GM20431 (cell line): ENCODE data around the gene STN1.

ENCODE experiments used
- in situ Hi-C: fragments of 300-500 bp; cut with MseI, MboI; formaldehyde crosslinking; loops from one replicate; pipeline ENCODE4 v1.15.0; 2020; ENCODE audit warnings: low sequenced_read_pairs; ENCODE audit not compliant: unreplicated experiment

Gene STN1

GRCh38 chr10:103896225-103896624 lies 21.8 kb downstream of the STN1 start:
- in situ Hi-C loops: loop anchor here (25.0 kb wide), 1 partner anchor 316 kb away; no protein-coding TSS in a partner anchor

GRCh38 chr10:103895411-103896186 lies 22.4 kb downstream of the STN1 start:
- in situ Hi-C loops: loop anchor here (25.0 kb wide), 1 partner anchor 317 kb away; no protein-coding TSS in a partner anchor

- in situ Hi-C loops: loop anchor here (25.0 kb wide), 1 partner anchor 318 kb away; no protein-coding TSS in a partner anchor
These were observed 23.5 kb downstream of the STN1 start for GRCh38 chr10:103894441-103894864.

- in situ Hi-C loops: loop anchor here (25.0 kb wide), 1 partner anchor 318 kb away; no protein-coding TSS in a partner anchor
These were observed 24.2 kb downstream of the STN1 start for GRCh38 chr10:103893817-103894216.

GRCh38 chr10:103892181-103892580 lies 25.8 kb downstream of the STN1 start:
- in situ Hi-C loops: loop anchor here (25.0 kb wide), 1 partner anchor 320 kb away; no protein-coding TSS in a partner anchor

- in situ Hi-C loops: loop anchor here (25.0 kb wide), 1 partner anchor 322 kb away; no protein-coding TSS in a partner anchor
These were observed 27.3 kb downstream of the STN1 start for GRCh38 chr10:103890688-103891087.

- in situ Hi-C loops: loop anchor here (25.0 kb wide), 1 partner anchor 322 kb away; no protein-coding TSS in a partner anchor
These were observed 27.8 kb downstream of the STN1 start for GRCh38 chr10:103890194-103890658.

- in situ Hi-C loops: loop anchor here (25.0 kb wide), 1 partner anchor 323 kb away; no protein-coding TSS in a partner anchor
These were observed 28.8 kb downstream of the STN1 start for GRCh38 chr10:103889121-103889720.

GRCh38 chr10:103888113-103888841 lies 29.7 kb downstream of the STN1 start:
- in situ Hi-C loops: loop anchor here (25.0 kb wide), 1 partner anchor 324 kb away; no protein-coding TSS in a partner anchor

- in situ Hi-C loops: loop anchor here (25.0 kb wide), 1 partner anchor 327 kb away; no protein-coding TSS in a partner anchor
These were observed 32.4 kb downstream of the STN1 start for GRCh38 chr10:103885617-103886016.

GRCh38 chr10:103884681-103885139 lies 33.3 kb downstream of the STN1 start:
- in situ Hi-C loops: loop anchor here (25.0 kb wide), 1 partner anchor 328 kb away; no protein-coding TSS in a partner anchor

- in situ Hi-C loops: loop anchor here (25.0 kb wide), 1 partner anchor 330 kb away; no protein-coding TSS in a partner anchor
These were observed 35.5 kb downstream of the STN1 start for GRCh38 chr10:103882285-103883007.

GRCh38 chr10:103881416-103882284 lies 36.3 kb downstream of the STN1 start:
- in situ Hi-C loops: loop anchor here (25.0 kb wide), 1 partner anchor 331 kb away; no protein-coding TSS in a partner anchor

GRCh38 chr10:103879831-103880230 lies 38.2 kb downstream of the STN1 start:
- in situ Hi-C loops: loop anchor here (25.0 kb wide), 1 partner anchor 332 kb away; no protein-coding TSS in a partner anchor

- in situ Hi-C loops: loop anchor here (25.0 kb wide), 1 partner anchor 333 kb away; no protein-coding TSS in a partner anchor
These were observed 38.6 kb downstream of the STN1 start for GRCh38 chr10:103879409-103879808.

GRCh38 chr10:103877861-103878260 lies 40.1 kb downstream of the STN1 start:
- in situ Hi-C loops: loop anchor here (25.0 kb wide), 1 partner anchor 334 kb away; no protein-coding TSS in a partner anchor

GRCh38 chr10:103876155-103876554 lies 41.8 kb downstream of the STN1 start:
- in situ Hi-C loops: loop anchor here (25.0 kb wide), 1 partner anchor 336 kb away; no protein-coding TSS in a partner anchor

GRCh38 chr10:103874730-103875129 lies 43.3 kb downstream of the STN1 start:
- in situ Hi-C loops: loop anchor here (25.0 kb wide), 1 partner anchor 338 kb away; no protein-coding TSS in a partner anchor
